Tibial nerve (tissue), 4 donors: ENCODE results near the gene PFKFB2.

Experiments used
- CTCF ChIP-seq, 5 experiments: fragments of 200-600 bp in 3 of 5; fragments of 450-650 bp in 2 of 5; sonication (generic) in 3 of 5; IDR thresholded peaks; one replicate each; pipeline ENCODE4 v1.5.1; 2016 to 2019; ENCODE audit warnings: antibody characterized with exemption in 5 of 5, mild to moderate bottlenecking in 3 of 5, moderate library complexity in 2 of 5
- EP300 ChIP-seq, 2 donors: sonication (generic); formaldehyde crosslinking; IDR thresholded peaks; one replicate each; pipeline ENCODE4 v1.6.1; 2017; ENCODE audit warnings: antibody characterized with exemption in 2 of 2, mild to moderate bottlenecking in 1 of 2
- POLR2A ChIP-seq, 2 donors: fragments of 450-650 bp; IDR thresholded peaks; one replicate each; pipeline ENCODE4 v1.6.1; 2017; ENCODE audit warnings: antibody characterized with exemption in 2 of 2, mild to moderate bottlenecking in 2 of 2, moderate library complexity in 2 of 2

- TF ChIP-seq CTCF (IDR thresholded peaks at IDR 0.05) (no peak), POLR2A (IDR thresholded peaks at IDR 0.05) (no peak), EP300 (IDR thresholded peaks at IDR 0.05) (no peak)
Measured at GRCh38 chr1:207019661-207020060, 33.4 kb upstream of the PFKFB2 start.
